ENCODE data around the gene TRDN. TPM values are rescaled to one million over a fixed set of nuclear protein-coding genes. Genes with fewer than 3 reads are reported as not detected.
A peak's percentile ranks its signal among the peaks of the same experiment; 100 is the strongest.

Gene TRDN
- total RNA-seq, 6 experiments from 2014 or later: 0.06 to 0.19 TPM; not detected in 4

DNA sequence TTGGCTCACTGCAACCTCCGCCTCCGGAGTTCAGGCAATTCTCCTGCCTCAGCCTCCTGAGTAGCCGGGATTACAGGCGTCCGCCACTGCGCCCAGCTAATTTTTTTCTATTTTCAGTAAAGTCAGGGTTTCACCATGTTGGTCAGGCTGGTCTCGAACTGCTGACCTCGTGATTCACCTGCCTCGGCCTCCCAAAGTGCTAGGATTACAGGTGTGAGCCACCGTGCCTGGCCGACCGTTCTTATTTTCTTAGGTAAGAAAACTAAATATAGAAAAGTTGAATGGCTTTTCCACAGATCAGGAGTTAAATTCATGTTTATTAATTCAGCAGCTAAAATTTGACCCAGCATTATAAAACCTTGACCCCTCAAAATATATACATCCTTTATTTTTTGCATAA, 238.7 kb downstream of the TRDN start:
- H3K4me1 ChIP-seq: no peaks in the 10 kb centered on the region
- H3K27me3 ChIP-seq: no peaks in the 10 kb centered on the region
- whole genome bisulfite sequencing (ENCODE audit: insufficient coverage, low coverage, low lambda C conversion rate, missing lambda C conversion rate): 59% methylated on average over 8 of the region's 12 CpGs
- DNase-seq (no peak), ATAC-seq (no peak)
- no peaks in the 10 kb centered on the region for H3K36me3 ChIP-seq
- no peak overlapping the region for H3K27ac ChIP-seq
- intact Hi-C loops (cut with DNase I): no loop called here
- TF ChIP-seq POLR2A (IDR thresholded peaks at IDR 0.05): no peak
- TF ChIP-seq, protein P1, sequence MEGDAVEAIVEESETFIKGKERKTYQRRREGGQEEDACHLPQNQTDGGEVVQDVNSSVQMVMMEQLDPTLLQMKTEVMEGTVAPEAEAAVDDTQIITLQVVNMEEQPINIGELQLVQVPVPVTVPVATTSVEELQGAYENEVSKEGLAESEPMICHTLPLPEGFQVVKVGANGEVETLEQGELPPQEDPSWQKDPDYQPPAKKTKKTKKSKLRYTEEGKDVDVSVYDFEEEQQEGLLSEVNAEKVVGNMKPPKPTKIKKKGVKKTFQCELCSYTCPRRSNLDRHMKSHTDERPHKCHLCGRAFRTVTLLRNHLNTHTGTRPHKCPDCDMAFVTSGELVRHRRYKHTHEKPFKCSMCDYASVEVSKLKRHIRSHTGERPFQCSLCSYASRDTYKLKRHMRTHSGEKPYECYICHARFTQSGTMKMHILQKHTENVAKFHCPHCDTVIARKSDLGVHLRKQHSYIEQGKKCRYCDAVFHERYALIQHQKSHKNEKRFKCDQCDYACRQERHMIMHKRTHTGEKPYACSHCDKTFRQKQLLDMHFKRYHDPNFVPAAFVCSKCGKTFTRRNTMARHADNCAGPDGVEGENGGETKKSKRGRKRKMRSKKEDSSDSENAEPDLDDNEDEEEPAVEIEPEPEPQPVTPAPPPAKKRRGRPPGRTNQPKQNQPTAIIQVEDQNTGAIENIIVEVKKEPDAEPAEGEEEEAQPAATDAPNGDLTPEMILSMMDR (IDR thresholded peaks at IDR 0.05): no peak
- no peak overlapping the region for H3K4me3 ChIP-seq
- H3K9me3 ChIP-seq: no peaks in the 10 kb centered on the region

DNA sequence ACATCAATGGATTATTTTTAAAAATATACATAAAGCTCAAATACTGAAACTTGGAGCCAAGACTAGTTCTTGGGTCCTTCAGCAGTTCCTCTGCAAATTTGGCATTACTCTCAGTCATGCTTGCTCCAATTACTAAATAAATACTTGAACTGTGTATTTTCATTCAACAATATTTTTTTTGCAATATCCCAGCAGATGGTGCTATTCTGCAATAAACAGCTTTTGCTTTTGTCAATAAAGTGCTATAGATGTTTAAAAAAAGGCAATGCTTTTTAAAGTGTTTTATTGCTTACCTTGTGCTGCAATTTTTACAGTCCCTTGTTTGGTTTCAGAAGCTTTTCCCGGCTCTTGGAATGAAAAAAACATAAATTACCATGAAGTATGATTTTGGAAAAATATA, 243.4 kb downstream of the TRDN start:
- intact Hi-C loops (cut with DNase I): no loop called here
- Histone ChIP-seq H3K27ac (no peak overlapping the region), H3K4me1 (no peaks in the 10 kb centered on the region), H3K9me3 (no peaks in the 10 kb centered on the region), H3K36me3 (no peaks in the 10 kb centered on the region), H3K4me3 (no peak overlapping the region), H3K27me3 (no peaks in the 10 kb centered on the region)
- ATAC-seq (peak in 1 of 4 donors; percentile 36), DNase-seq (no peak)
- 11% methylated on average over 1 of the region's 1 CpG for WGBS (ENCODE audit: insufficient coverage, low coverage, low lambda C conversion rate, missing lambda C conversion rate)
- TF ChIP-seq, protein P1 (IDR thresholded peaks at IDR 0.05): peak in 3 of 4 donors; percentile 3 to 43 (median 33)
- no peak for TF ChIP-seq POLR2A (IDR thresholded peaks at IDR 0.05)

DNA sequence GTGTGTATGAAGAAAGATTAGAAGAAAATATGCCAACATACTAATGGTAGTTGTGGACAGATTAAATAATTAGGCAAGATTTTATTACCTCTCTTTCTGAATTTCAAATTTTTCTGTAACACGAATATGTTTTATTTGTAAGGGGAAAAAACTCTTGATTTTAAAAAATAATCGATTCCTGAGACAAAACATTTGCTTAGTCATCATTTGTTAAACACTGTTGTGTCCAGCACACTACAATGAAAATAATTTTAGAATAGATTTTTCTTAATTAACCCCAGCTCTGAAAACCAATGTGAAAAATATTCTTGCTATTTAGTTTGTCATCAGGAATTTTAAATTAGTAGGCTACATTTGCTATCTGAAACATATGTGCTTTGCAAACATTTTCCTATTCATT, 253.0 kb downstream of the TRDN start:
- H3K27me3 ChIP-seq: no peaks in the 10 kb centered on the region
- DNase-seq (no peak), ATAC-seq (no peak)
- intact Hi-C loops (cut with DNase I): no loop called here
- H3K4me3 ChIP-seq: no peak overlapping the region
- H3K9me3 ChIP-seq: no peaks in the 10 kb centered on the region
- 27% methylated on average over 2 of the region's 2 CpGs for WGBS (ENCODE audit: insufficient coverage, low coverage, low lambda C conversion rate, missing lambda C conversion rate)
- H3K36me3 ChIP-seq: no peaks in the 10 kb centered on the region
- no peak for TF ChIP-seq POLR2A (IDR thresholded peaks at IDR 0.05)
- TF ChIP-seq, protein P1 (IDR thresholded peaks at IDR 0.05): no peak
- H3K4me1 ChIP-seq: no peaks in the 10 kb centered on the region
- H3K27ac ChIP-seq: no peak overlapping the region

DNA sequence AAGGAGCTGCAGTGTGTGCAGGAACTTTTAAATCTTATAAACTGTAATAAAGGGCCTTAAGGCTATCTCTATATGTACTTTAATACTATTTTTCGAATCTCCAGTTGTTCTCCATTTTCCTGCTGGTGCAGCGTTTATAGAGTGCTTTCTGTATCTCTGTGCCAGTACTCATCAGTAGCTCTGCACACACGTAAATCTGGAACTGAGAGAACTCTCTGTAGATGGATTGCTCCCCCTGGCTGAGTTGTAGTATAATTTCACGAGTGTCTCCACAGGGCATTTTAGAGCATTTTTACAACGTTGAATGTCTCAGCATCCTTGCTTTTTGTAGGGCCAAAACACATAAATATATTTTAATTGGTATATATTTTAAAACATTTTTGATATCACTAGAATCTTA, 256.5 kb downstream of the TRDN start:
- no peak overlapping the region for H3K27ac ChIP-seq
- intact Hi-C loops (cut with DNase I): no loop called here
- no peaks in the 10 kb centered on the region for H3K9me3 ChIP-seq
- no peaks in the 10 kb centered on the region for H3K36me3 ChIP-seq
- H3K4me1 ChIP-seq: no peaks in the 10 kb centered on the region
- 11% methylated on average over 5 of the region's 5 CpGs for WGBS (ENCODE audit: insufficient coverage, low coverage, low lambda C conversion rate, missing lambda C conversion rate)
- ATAC-seq: peak; percentile 52 to 79 (median 77)
- no peak overlapping the region for H3K4me3 ChIP-seq
- no peak for TF ChIP-seq POLR2A (IDR thresholded peaks at IDR 0.05)
- TF ChIP-seq, protein P1 (IDR thresholded peaks at IDR 0.05): peak; percentile 28 to 46 (median 40)
- H3K27me3 ChIP-seq: no peaks in the 10 kb centered on the region
- no peak for DNase-seq

DNA sequence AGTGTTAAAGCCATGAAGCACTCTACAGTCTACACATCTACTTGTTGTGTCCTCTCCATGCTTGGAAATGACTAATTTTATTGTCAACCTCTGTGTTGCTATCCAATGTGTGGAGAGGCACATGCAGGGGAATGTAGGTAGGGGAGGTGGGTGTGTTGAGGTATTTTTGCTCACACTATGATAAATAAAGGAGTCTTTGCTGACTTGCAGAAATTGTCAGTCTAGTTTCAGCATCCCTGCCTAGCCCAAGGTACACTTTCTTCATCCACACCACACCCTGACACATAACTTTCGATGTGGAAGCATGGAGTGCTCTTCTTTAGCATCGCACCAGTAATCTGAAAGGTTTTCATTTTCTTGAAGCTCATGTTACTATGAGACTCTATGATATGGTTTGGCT, 264.0 kb downstream of the TRDN start:
- no peaks in the 10 kb centered on the region for H3K4me1 ChIP-seq
- intact Hi-C loops (cut with DNase I): no loop called here
- H3K9me3 ChIP-seq: no peaks in the 10 kb centered on the region
- 39% methylated on average over 2 of the region's 2 CpGs for WGBS (ENCODE audit: insufficient coverage, low coverage, low lambda C conversion rate, missing lambda C conversion rate)
- no peak for TF ChIP-seq POLR2A (IDR thresholded peaks at IDR 0.05)
- TF ChIP-seq, protein P1 (IDR thresholded peaks at IDR 0.05): no peak
- ATAC-seq (no peak), DNase-seq (no peak)
- no peaks in the 10 kb centered on the region for H3K27me3 ChIP-seq
- no peak overlapping the region for H3K4me3 ChIP-seq
- H3K36me3 ChIP-seq: no peaks in the 10 kb centered on the region
- no peak overlapping the region for H3K27ac ChIP-seq
